NCI-H82 treated with DMSO at 0.1 percent for 48 hours (cell line): ENCODE results near the gene SYT3.
"Not testable (repeated sequence)": the region's sequence is repeated elsewhere in the genome, so short reads cannot be mapped to it uniquely, and the experiment has no call there.

Experiments used
- DNase-seq: peaks from one replicate; lab custom pipeline; 2025; ENCODE audit not compliant: unreplicated experiment; lab: John Stamatoyannopoulos, UW

Gene SYT3

GRCh38 chr19:50604264-50605073, 35.2 kb downstream of the SYT3 start:
- not testable (repeated sequence) for DNase-seq

GRCh38 chr19:50602935-50603334, 36.7 kb downstream of the SYT3 start:
- no peak for DNase-seq

GRCh38 chr19:50602496-50602895, 37.2 kb downstream of the SYT3 start:
- DNase-seq = no peak

- DNase-seq = no peak
Measured at GRCh38 chr19:50602089-50602422, 37.6 kb downstream of the SYT3 start.

- no peak for DNase-seq
Measured at GRCh38 chr19:50601407-50602088, 38.1 kb downstream of the SYT3 start.

- no peak for DNase-seq
Measured at GRCh38 chr19:50599427-50599826, 40.3 kb downstream of the SYT3 start.

GRCh38 chr19:50590191-50590590, 49.5 kb downstream of the SYT3 start:
- no peak for DNase-seq

- DNase-seq = not testable (repeated sequence)
Measured at GRCh38 chr19:50581795-50582660, 57.7 kb downstream of the SYT3 start.

GRCh38 chr19:50580970-50581634, 58.6 kb downstream of the SYT3 start:
- no peak for DNase-seq

GRCh38 chr19:50580240-50580639, 59.4 kb downstream of the SYT3 start:
- no peak for DNase-seq

- DNase-seq = not testable (repeated sequence)
Measured at GRCh38 chr19:50576769-50577168, 62.9 kb downstream of the SYT3 start.

GRCh38 chr19:50573741-50574461, 65.8 kb downstream of the SYT3 start:
- no peak for DNase-seq
